HEK293 (cell line): Measurements from ENCODE around the gene PDE4B.

Source experiments
- GLI4 ChIP-seq: fragments of 450-650 bp; formaldehyde crosslinking; IDR thresholded peaks from 2 replicates; pipeline ENCODE4 v1.5.1; 2016; ENCODE audit warnings: missing biosample characterization, missing genetic modification characterization
- KLF1 ChIP-seq: fragments of 450-650 bp; formaldehyde crosslinking; IDR thresholded peaks from 2 replicates; pipeline ENCODE4 v1.5.1; 2016; ENCODE audit warnings: missing biosample characterization, missing genetic modification characterization
- ZNF600 ChIP-seq: fragments of 450-650 bp; formaldehyde crosslinking; IDR thresholded peaks from 2 replicates; pipeline ENCODE4 v1.5.1; 2016; ENCODE audit warnings: missing biosample characterization, missing genetic modification characterization
- ZNF768 ChIP-seq: fragments of 450-650 bp; formaldehyde crosslinking; IDR thresholded peaks from 2 replicates; pipeline ENCODE4 v1.5.1; 2018; ENCODE audit warnings: missing biosample characterization, mild to moderate bottlenecking, missing genetic modification characterization
- TF ChIP-seq, protein P1 (sequence below): fragments of 450-650 bp; formaldehyde crosslinking; IDR thresholded peaks from 2 replicates; pipeline ENCODE4 v1.5.1; 2016; ENCODE audit warnings: missing biosample characterization, missing genetic modification characterization

- TF ChIP-seq ZNF600 (tag by site-specific recombination) (no peak), ZNF768 (no peak), GLI4 (tag by site-specific recombination) (no peak), KLF1 (tag by site-specific recombination) (no peak)
- TF ChIP-seq, protein P1, sequence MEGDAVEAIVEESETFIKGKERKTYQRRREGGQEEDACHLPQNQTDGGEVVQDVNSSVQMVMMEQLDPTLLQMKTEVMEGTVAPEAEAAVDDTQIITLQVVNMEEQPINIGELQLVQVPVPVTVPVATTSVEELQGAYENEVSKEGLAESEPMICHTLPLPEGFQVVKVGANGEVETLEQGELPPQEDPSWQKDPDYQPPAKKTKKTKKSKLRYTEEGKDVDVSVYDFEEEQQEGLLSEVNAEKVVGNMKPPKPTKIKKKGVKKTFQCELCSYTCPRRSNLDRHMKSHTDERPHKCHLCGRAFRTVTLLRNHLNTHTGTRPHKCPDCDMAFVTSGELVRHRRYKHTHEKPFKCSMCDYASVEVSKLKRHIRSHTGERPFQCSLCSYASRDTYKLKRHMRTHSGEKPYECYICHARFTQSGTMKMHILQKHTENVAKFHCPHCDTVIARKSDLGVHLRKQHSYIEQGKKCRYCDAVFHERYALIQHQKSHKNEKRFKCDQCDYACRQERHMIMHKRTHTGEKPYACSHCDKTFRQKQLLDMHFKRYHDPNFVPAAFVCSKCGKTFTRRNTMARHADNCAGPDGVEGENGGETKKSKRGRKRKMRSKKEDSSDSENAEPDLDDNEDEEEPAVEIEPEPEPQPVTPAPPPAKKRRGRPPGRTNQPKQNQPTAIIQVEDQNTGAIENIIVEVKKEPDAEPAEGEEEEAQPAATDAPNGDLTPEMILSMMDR: no peak
Measured at GRCh38 chr1:65953170-65953569, 160.5 kb downstream of the PDE4B start.
